ENCODE results near the gene COL9A2. TPM values are rescaled to one million over a fixed set of nuclear protein-coding genes. Genes with fewer than 3 reads are reported as not detected.
"Not testable (repeated sequence)": the region's sequence is repeated elsewhere in the genome, so short reads cannot be mapped to it uniquely, and the experiment has no call there.

COL9A2 gene
- total and polyA plus RNA-seq, 7 donors, result 0.99 to 19.6 (median 1.6) TPM

- no peak for TF ChIP-seq EP300 (IDR thresholded peaks at IDR 0.05)
- no peak for TF ChIP-seq POLR2AphosphoS5 (IDR thresholded peaks at IDR 0.05)
- TF ChIP-seq POLR2A (IDR thresholded peaks at IDR 0.05), result no peak
- TF ChIP-seq CTCF (IDR thresholded peaks at IDR 0.05), result no peak
- Histone ChIP-seq H3K27ac (no peak overlapping the region), H3K27me3 (no peaks in the 10 kb centered on the region), H3K4me1 (peaks cover 0 to 5% (median 0%) of the 10 kb centered on the region in 4 donors), H3K36me3 (no peaks in the 10 kb centered on the region), H3K9me3 (no peaks in the 10 kb centered on the region), H3K4me3 (no peak overlapping the region)
- intact Hi-C loops (cut with DNase I), result loop anchor here (5.0 kb wide), 1 partner anchor 250 kb away; no protein-coding TSS in a partner anchor
- WGBS, 2 donors, result 21 to 63% methylated on average over 8 of the region's 8 CpGs
- no peak for DNase-seq
These were observed 20.4 kb upstream of the COL9A2 start for GRCh38 chr1:40337443-40337842.

- Histone ChIP-seq H3K4me1 (no peaks in the 10 kb centered on the region), H3K36me3 (no peaks in the 10 kb centered on the region), H3K27ac (no peak overlapping the region), H3K27me3 (no peaks in the 10 kb centered on the region), H3K4me3 (no peak overlapping the region), H3K9me3 (no peaks in the 10 kb centered on the region)
- DNase-seq, result no peak
- intact Hi-C loops (cut with DNase I), result no loop called here
- WGBS, 2 donors, result 89 to 96% methylated on average over 1 of the region's 1 CpG
- TF ChIP-seq EP300 (IDR thresholded peaks at IDR 0.05) (no peak), POLR2AphosphoS5 (IDR thresholded peaks at IDR 0.05) (no peak), POLR2A (IDR thresholded peaks at IDR 0.05) (no peak), CTCF (IDR thresholded peaks at IDR 0.05) (no peak)
These were observed 15.6 kb upstream of the COL9A2 start for GRCh38 chr1:40332695-40333094.

GRCh38 chr1:40331403-40331802 is 14.3 kb upstream of the COL9A2 start:
- H3K27ac ChIP-seq; intact Hi-C loops (cut with DNase I); H3K9me3 ChIP-seq; H3K4me1 ChIP-seq; H3K4me3 ChIP-seq; H3K27me3 ChIP-seq; H3K36me3 ChIP-seq; DNase-seq: not testable (repeated sequence)
- WGBS, 2 donors, result 55 to 95% methylated on average over 1 of the region's 1 CpG

GRCh38 chr1:40318970-40319621 is 2.0 kb upstream of the COL9A2 start:
- Histone ChIP-seq H3K27me3 (peaks cover 16 to 52% (median 26%) of the 10 kb centered on the region in 3 donors), H3K9me3 (no peaks in the 10 kb centered on the region), H3K4me1 (peaks cover 0 to 31% (median 26%) of the 10 kb centered on the region in 4 donors), H3K27ac (no peak overlapping the region), H3K36me3 (no peaks in the 10 kb centered on the region), H3K4me3 (no peak overlapping the region)
- TF ChIP-seq CTCF (IDR thresholded peaks at IDR 0.05), result no peak
- no peak for TF ChIP-seq POLR2AphosphoS5 (IDR thresholded peaks at IDR 0.05)
- TF ChIP-seq EP300 (IDR thresholded peaks at IDR 0.05), result no peak
- TF ChIP-seq POLR2A (IDR thresholded peaks at IDR 0.05), result no peak
- intact Hi-C loops (cut with DNase I), result loop anchor here (5.0 kb wide), 1 partner anchor 62 kb away; the partner anchor contains the start of gene ZMPSTE24
- WGBS, 2 donors, result 90 to 95% methylated on average over 4 of the region's 4 CpGs
- no peak for DNase-seq

GRCh38 chr1:40318476-40318875 is 1.4 kb upstream of the COL9A2 start:
- H3K9me3 ChIP-seq, result no peaks in the 10 kb centered on the region
- intact Hi-C loops (cut with DNase I), result loop anchor here (5.0 kb wide), 1 partner anchor 61 kb away; the partner anchor contains the start of gene ZMPSTE24
- peaks cover 0 to 31% (median 26%) of the 10 kb centered on the region in 4 donors for H3K4me1 ChIP-seq
- no peaks in the 10 kb centered on the region for H3K36me3 ChIP-seq
- no peak overlapping the region for H3K27ac ChIP-seq
- DNase-seq, result no peak
- 84 to 93% methylated on average over 4 of the region's 4 CpGs for WGBS, 2 donors
- no peak overlapping the region for H3K4me3 ChIP-seq
- no peak for TF ChIP-seq CTCF (IDR thresholded peaks at IDR 0.05)
- no peak for TF ChIP-seq POLR2AphosphoS5 (IDR thresholded peaks at IDR 0.05)
- TF ChIP-seq POLR2A (IDR thresholded peaks at IDR 0.05), result no peak
- no peak for TF ChIP-seq EP300 (IDR thresholded peaks at IDR 0.05)
- H3K27me3 ChIP-seq, result peaks cover 16 to 52% (median 26%) of the 10 kb centered on the region in 3 donors
